Right forelimb (tissue), 1 donor: ENCODE data around the gene GLIS1.

Source experiments
- DNase-seq: peaks from one replicate; pipeline ENCODE4 v3.0.0-alpha.2; 2018

Gene GLIS1

GRCh38 chr1:53590531-53591515 lies 148.1 kb downstream of the GLIS1 start:
- DNase-seq = peak; percentile 56

GRCh38 chr1:53590104-53590503 lies 148.9 kb downstream of the GLIS1 start:
- no peak for DNase-seq

- DNase-seq = no peak
Observed at GRCh38 chr1:53589043-53589887, 149.7 kb downstream of the GLIS1 start.

GRCh38 chr1:53588053-53588779 lies 150.7 kb downstream of the GLIS1 start:
- no peak for DNase-seq

GRCh38 chr1:53587252-53587988 lies 151.5 kb downstream of the GLIS1 start:
- peak; percentile 6 for DNase-seq

GRCh38 chr1:53586765-53587164 lies 152.2 kb downstream of the GLIS1 start:
- DNase-seq = peak; percentile 28

GRCh38 chr1:53585565-53585964 lies 153.4 kb downstream of the GLIS1 start:
- DNase-seq = peak; percentile 16

GRCh38 chr1:53585129-53585528 lies 153.8 kb downstream of the GLIS1 start:
- peak; percentile 35 for DNase-seq

- peak; percentile 41 for DNase-seq
Observed at GRCh38 chr1:53584777-53585107, 154.2 kb downstream of the GLIS1 start.

- no peak for DNase-seq
Observed at GRCh38 chr1:53583868-53584776, 154.8 kb downstream of the GLIS1 start.

GRCh38 chr1:53583021-53583867 lies 155.7 kb downstream of the GLIS1 start:
- DNase-seq = peak; percentile 70

GRCh38 chr1:53582211-53583020 lies 156.5 kb downstream of the GLIS1 start:
- peak; percentile 32 for DNase-seq

GRCh38 chr1:53581476-53581875 lies 157.5 kb downstream of the GLIS1 start:
- DNase-seq = peak; percentile 25

- peak; percentile 17 for DNase-seq
Observed at GRCh38 chr1:53580739-53581475, 158.1 kb downstream of the GLIS1 start.

- DNase-seq = peak; percentile 18
Observed at GRCh38 chr1:53580009-53580400, 159.0 kb downstream of the GLIS1 start.

- DNase-seq = peak; percentile 37
Observed at GRCh38 chr1:53579221-53580008, 159.5 kb downstream of the GLIS1 start.

GRCh38 chr1:53578358-53578757 lies 160.6 kb downstream of the GLIS1 start:
- no peak for DNase-seq

GRCh38 chr1:53577761-53578100 lies 161.2 kb downstream of the GLIS1 start:
- peak; percentile 20 for DNase-seq
